Hepatocyte (in vitro differentiated cells): ENCODE results near the gene LURAP1L. TPM values are rescaled to one million over a fixed set of nuclear protein-coding genes. Genes with fewer than 3 reads are reported as not detected.

Source experiments
- DNase-seq: peaks from one replicate; pipeline ENCODE4 v3.0.0-alpha.2; 2016; ENCODE audit warnings: low spot score
- H2AFZ ChIP-seq: fragments of 200-600 bp; sonication (generic); 2 replicates; pipeline ENCODE4 v1.6.0; 2016; ENCODE audit warnings: antibody characterized with exemption, mild to moderate bottlenecking
- H3K27ac ChIP-seq: fragments of 200-600 bp; sonication (generic); 2 replicates; pipeline ENCODE4 v1.5.1; 2016; ENCODE audit warnings: mild to moderate bottlenecking
- H3K27me3 ChIP-seq: fragments of 200-600 bp; sonication (generic); 2 replicates; pipeline ENCODE4 v1.6.1; 2016
- H3K36me3 ChIP-seq: fragments of 200-600 bp; sonication (generic); replicated peaks from 2 replicates; pipeline ENCODE4 v1.5.1; 2016; ENCODE audit warnings: low read depth; ENCODE audit not compliant: insufficient read depth
- H3K4me1 ChIP-seq: fragments of 200-600 bp; sonication (generic); 2 replicates; pipeline ENCODE4 v1.5.1; 2016; ENCODE audit warnings: mild to moderate bottlenecking, moderate library complexity; ENCODE audit not compliant: insufficient read depth
- H3K4me2 ChIP-seq: fragments of 200-600 bp; sonication (generic); 2 replicates; pipeline ENCODE4 v1.6.0; 2016
- H3K4me3 ChIP-seq: fragments of 200-600 bp; sonication (generic); 2 replicates; pipeline ENCODE4 v1.5.1; 2016; ENCODE audit warnings: mild to moderate bottlenecking
- H3K79me2 ChIP-seq: fragments of 200-600 bp; sonication (generic); 2 replicates; pipeline ENCODE4 v1.6.0; 2017; ENCODE audit warnings: mild to moderate bottlenecking
- H3K9me2 ChIP-seq: fragments of 200-600 bp; sonication (generic); replicated peaks from 2 replicates; pipeline ENCODE4 v1.6.0; 2017; ENCODE audit warnings: mild to moderate bottlenecking; ENCODE audit not compliant: insufficient read depth
- H3K9me3 ChIP-seq: fragments of 200-600 bp; sonication (generic); 2 replicates; pipeline ENCODE4 v1.5.1; 2016; ENCODE audit warnings: low read depth, mild to moderate bottlenecking
- H4K20me1 ChIP-seq: fragments of 200-600 bp; sonication (generic); 2 replicates; pipeline ENCODE4 v1.6.0; 2016; ENCODE audit warnings: mild to moderate bottlenecking; ENCODE audit not compliant: insufficient read depth, poor library complexity, severe bottlenecking
- CTCF ChIP-seq: fragments of 200-600 bp; sonication (generic); IDR thresholded peaks from 2 replicates; pipeline ENCODE4 v1.5.1; 2016; ENCODE audit warnings: antibody characterized with exemption, mild to moderate bottlenecking; ENCODE audit not compliant: poor library complexity
- EZH2 ChIP-seq: fragments of 200-600 bp; sonication (generic); IDR thresholded peaks from 2 replicates; pipeline ENCODE4 v1.6.1; 2016; ENCODE audit warnings: antibody characterized with exemption, mild to moderate bottlenecking, borderline replicate concordance
- EZH2phosphoT487 ChIP-seq: fragments of 200-600 bp; sonication (generic); IDR thresholded peaks from one replicate; pipeline ENCODE4 v1.6.1; 2018; ENCODE audit warnings: antibody characterized with exemption, mild to moderate bottlenecking, low read depth, moderate library complexity; ENCODE audit not compliant: unreplicated experiment, severe bottlenecking
- WGBS: methylation state at CpG from one replicate; pipeline ENCODE4 v1.1.6; 2016; ENCODE audit warnings: low lambda C conversion rate; ENCODE audit errors: missing lambda C conversion rate; 5-methylcytosine and 5-hydroxymethylcytosine counted together
- polyA plus RNA-seq: library from polyadenylated mRNA; unstranded; fragments of >200 nt; fragmentation: Nextera tagmentation; extraction: Ambion mirVana; gene quantifications from 2 replicates; pipeline ENCODE4 v1.2.1, GENCODE V29; 2016
- total RNA-seq: library from RNA; depleted of rRNA; stranded (reverse); fragments of >200 nt; gene quantifications from 2 replicates; pipeline ENCODE4 v1.2.3, GENCODE V29; 2014

Gene LURAP1L
- total and polyA plus RNA-seq, 2 experiments from 2014 or later = 36.1 to 37.6 TPM

- Histone ChIP-seq H3K27me3 (no peaks in the 10 kb centered on the region), H3K36me3 (no peaks in the 10 kb centered on the region), H3K9me3 (no peaks in the 10 kb centered on the region), H3K27ac (peak overlapping the region; percentile 1), H3K4me1 (peaks cover 16% of the 10 kb centered on the region), H3K9me2 (no peaks in the 10 kb centered on the region), H3K4me2 (no peak overlapping the region), H4K20me1 (no peaks in the 10 kb centered on the region), H3K4me3 (no peak overlapping the region), H2AFZ (no peak overlapping the region), H3K79me2 (no peaks in the 10 kb centered on the region)
- WGBS = 97% methylated on average over 1 of the region's 1 CpG
- DNase-seq = no peak
- TF ChIP-seq CTCF = no peak
- no peak for TF ChIP-seq EZH2phosphoT487
- no peak for TF ChIP-seq EZH2
Observed at GRCh38 chr9:12849486-12850003, 74.7 kb downstream of the LURAP1L start.

GRCh38 chr9:12851341-12852090 lies 76.7 kb downstream of the LURAP1L start:
- Histone ChIP-seq H3K9me2 (no peaks in the 10 kb centered on the region), H3K4me3 (no peak overlapping the region), H3K9me3 (no peaks in the 10 kb centered on the region), H2AFZ (no peak overlapping the region), H3K27ac (no peak overlapping the region), H3K27me3 (no peaks in the 10 kb centered on the region), H4K20me1 (no peaks in the 10 kb centered on the region), H3K4me1 (peaks cover 16% of the 10 kb centered on the region), H3K79me2 (no peaks in the 10 kb centered on the region), H3K36me3 (no peaks in the 10 kb centered on the region), H3K4me2 (no peak overlapping the region)
- 88% methylated on average over 6 of the region's 6 CpGs for WGBS
- TF ChIP-seq EZH2phosphoT487 = no peak
- no peak for TF ChIP-seq CTCF
- no peak for TF ChIP-seq EZH2
- no peak for DNase-seq

GRCh38 chr9:12853051-12853450 lies 78.2 kb downstream of the LURAP1L start:
- Histone ChIP-seq H3K4me2 (no peak overlapping the region), H3K36me3 (no peaks in the 10 kb centered on the region), H3K9me2 (no peaks in the 10 kb centered on the region), H3K4me1 (peaks cover 11% of the 10 kb centered on the region), H2AFZ (no peak overlapping the region), H4K20me1 (no peaks in the 10 kb centered on the region), H3K9me3 (no peaks in the 10 kb centered on the region), H3K4me3 (no peak overlapping the region), H3K27me3 (no peaks in the 10 kb centered on the region), H3K27ac (peak overlapping the region; percentile 50), H3K79me2 (no peaks in the 10 kb centered on the region)
- WGBS = 74% methylated on average over 4 of the region's 4 CpGs
- TF ChIP-seq EZH2 (no peak), CTCF (no peak), EZH2phosphoT487 (no peak)
- no peak for DNase-seq
